Right lobe of liver (tissue), 6 donors: ENCODE data around the gene CMTM7. TPM values are rescaled to one million over a fixed set of nuclear protein-coding genes. Genes with fewer than 3 reads are reported as not detected.

Source experiments
- ATAC-seq, 4 donors: fragments of 200-7000 bp; cut with Tn5 transposase; one replicate each; pipeline ENCODE4 v1.9.1; 2020; ENCODE audit warnings: mild to moderate bottlenecking in 4 of 4, moderate library complexity in 4 of 4
- DNase-seq, 3 donors: peaks; one replicate each; pipeline ENCODE4 v3.0.0-alpha.2; 2020
- H3K27ac ChIP-seq, 3 donors: fragments of 200-600 bp; one replicate each; pipeline ENCODE4 v1.8.0; 2022
- H3K27me3 ChIP-seq, 2 donors: fragments of 200-600 bp; one replicate each; pipeline ENCODE4 v1.8.0; 2022
- H3K36me3 ChIP-seq, 4 donors: fragments of 200-600 bp; sonication (generic) in 1 of 4; one replicate each; pipeline versions ENCODE4 v1.5.1 to v1.8.0; 2017 to 2022; ENCODE audit warnings: control low read depth in 1 of 4
- H3K4me1 ChIP-seq, 4 donors: fragments of 200-600 bp; sonication (generic) in 1 of 4; one replicate each; pipeline versions ENCODE4 v1.5.1 to v1.8.0; 2017 to 2022; ENCODE audit warnings: control low read depth in 1 of 4
- H3K4me3 ChIP-seq, 3 donors: fragments of 200-600 bp; one replicate each; pipeline ENCODE4 v1.8.0; 2022
- H3K9me3 ChIP-seq, 4 donors: fragments of 200-600 bp; sonication (generic) in 1 of 4; one replicate each; pipeline versions ENCODE4 v1.5.1 to v1.8.0; 2017 to 2022; ENCODE audit warnings: control low read depth in 1 of 4
- POLR2A ChIP-seq: fragments of 450-650 bp; IDR thresholded peaks from one replicate; pipeline ENCODE4 v1.6.1; 2017; ENCODE audit warnings: antibody characterized with exemption, mild to moderate bottlenecking
- WGBS: methylation state at CpG from one replicate; pipeline ENCODE4 v1.1.6; 2018; ENCODE audit warnings: low coverage, low lambda C conversion rate; ENCODE audit not compliant: insufficient coverage; ENCODE audit errors: missing lambda C conversion rate; 5-methylcytosine and 5-hydroxymethylcytosine counted together
- intact Hi-C, 2 donors: fragments of 100-400 bp; cut with DNase I; formaldehyde crosslinking; loops; one replicate each; pipeline versions ENCODE4 v1.11.2 to v1.14.1; 2022
- total RNA-seq, 6 experiments: library from RNA; depleted of rRNA in 2 of 6; stranded (reverse); fragments of >200 nt in 2 of 6; fragmentation: NEBNext Ultra II Directional in 3 of 6; extraction: Animal tissue kit (Norgen Biotek cat#: 25700) in 3 of 6; gene quantifications; one replicate each; pipeline versions ENCODE4 v1.1.0 to v1.2.4, GENCODE V29; 2016 to 2023
- TF ChIP-seq, protein P1 (sequence below), 4 donors: fragments of 200-600 bp in 3 of 4; fragments of 450-650 bp in 1 of 4; IDR thresholded peaks; one replicate each; pipeline versions ENCODE4 v1.5.1 to v1.8.0; 2016 to 2022; ENCODE audit warnings: antibody characterized with exemption in 4 of 4, mild to moderate bottlenecking in 2 of 4
- donor health status: DM: no; HTN: yes; CAD: no.
- donor health status: DM: no; HTN: no; CAD: no.
- donor health status: DM: no; HTN: no; CAD: no.
- donor health status: DM: no; HTN: yes; CAD: no.
- donor health status: DM: no; HTN: yes; CAD: no.

Gene CMTM7
- total RNA-seq, 6 experiments from 2014 or later, result 2.7 to 9.8 (median 5.0) TPM

DNA sequence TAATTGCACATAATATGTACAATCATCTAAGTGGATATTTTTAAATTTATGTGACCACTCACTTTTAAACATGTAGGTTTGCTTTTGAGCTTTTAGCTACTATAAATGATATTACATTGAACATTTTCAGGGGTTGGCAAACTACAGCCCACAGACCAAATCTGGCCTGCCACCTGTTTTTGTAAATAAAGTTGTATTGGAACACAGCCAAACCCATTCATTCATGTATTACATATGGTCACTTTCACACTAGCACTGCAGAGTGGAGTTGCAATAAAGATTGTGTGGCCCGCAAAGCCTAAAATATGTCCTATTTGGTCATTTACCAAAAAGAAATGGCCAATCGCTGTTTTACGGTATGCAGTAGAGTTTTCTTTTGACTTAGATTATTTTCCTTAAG lies 21.2 kb downstream of the CMTM7 start:
- intact Hi-C loops, result no loop called here
- DNase-seq (no peak), ATAC-seq (no peak)
- no peak for TF ChIP-seq POLR2A
- TF ChIP-seq, protein P1, sequence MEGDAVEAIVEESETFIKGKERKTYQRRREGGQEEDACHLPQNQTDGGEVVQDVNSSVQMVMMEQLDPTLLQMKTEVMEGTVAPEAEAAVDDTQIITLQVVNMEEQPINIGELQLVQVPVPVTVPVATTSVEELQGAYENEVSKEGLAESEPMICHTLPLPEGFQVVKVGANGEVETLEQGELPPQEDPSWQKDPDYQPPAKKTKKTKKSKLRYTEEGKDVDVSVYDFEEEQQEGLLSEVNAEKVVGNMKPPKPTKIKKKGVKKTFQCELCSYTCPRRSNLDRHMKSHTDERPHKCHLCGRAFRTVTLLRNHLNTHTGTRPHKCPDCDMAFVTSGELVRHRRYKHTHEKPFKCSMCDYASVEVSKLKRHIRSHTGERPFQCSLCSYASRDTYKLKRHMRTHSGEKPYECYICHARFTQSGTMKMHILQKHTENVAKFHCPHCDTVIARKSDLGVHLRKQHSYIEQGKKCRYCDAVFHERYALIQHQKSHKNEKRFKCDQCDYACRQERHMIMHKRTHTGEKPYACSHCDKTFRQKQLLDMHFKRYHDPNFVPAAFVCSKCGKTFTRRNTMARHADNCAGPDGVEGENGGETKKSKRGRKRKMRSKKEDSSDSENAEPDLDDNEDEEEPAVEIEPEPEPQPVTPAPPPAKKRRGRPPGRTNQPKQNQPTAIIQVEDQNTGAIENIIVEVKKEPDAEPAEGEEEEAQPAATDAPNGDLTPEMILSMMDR (IDR thresholded peaks at IDR 0.05), result no peak
- 94% methylated on average over 3 of the region's 3 CpGs for WGBS
- Histone ChIP-seq H3K27ac (no peak overlapping the region), H3K36me3 (no peaks in the 10 kb centered on the region), H3K9me3 (no peaks in the 10 kb centered on the region), H3K27me3 (no peaks in the 10 kb centered on the region), H3K4me3 (no peak overlapping the region), H3K4me1 (peaks cover 0 to 4% (median 0%) of the 10 kb centered on the region in 4 donors)

DNA sequence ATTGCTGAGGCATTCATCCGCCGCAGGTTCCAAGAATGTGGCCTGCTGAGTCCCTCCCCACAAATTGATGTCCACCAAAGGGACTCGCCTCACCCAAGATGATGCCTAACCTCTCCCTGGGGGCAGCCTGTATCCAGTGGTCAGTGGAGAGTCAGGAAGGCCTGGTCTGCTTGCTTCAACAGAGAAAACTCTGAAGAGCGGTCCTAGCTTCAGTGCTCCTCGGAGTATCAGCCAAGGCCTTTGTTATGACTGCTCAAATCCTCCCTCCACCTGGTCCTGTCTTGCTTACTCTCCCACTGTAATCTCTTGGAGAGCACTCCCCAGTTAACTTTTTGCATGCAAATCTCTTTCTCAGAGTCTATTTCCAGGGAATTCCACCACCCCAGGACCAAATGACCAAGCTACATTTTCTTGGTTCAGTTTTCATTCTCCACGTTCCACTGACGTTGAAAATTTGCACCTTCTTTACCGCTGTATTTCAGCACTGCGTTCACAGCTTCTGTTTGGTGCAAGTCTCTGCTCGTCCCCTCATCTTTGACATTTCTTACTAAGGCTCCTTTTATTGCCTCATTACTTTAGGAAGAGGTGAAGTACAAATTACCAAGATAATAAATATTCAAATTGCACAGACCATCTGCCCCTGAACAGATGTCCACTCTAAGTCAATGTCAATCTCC lies 22.3 kb downstream of the CMTM7 start:
- no peak for ATAC-seq
- Histone ChIP-seq H3K9me3 (no peaks in the 10 kb centered on the region), H3K36me3 (no peaks in the 10 kb centered on the region), H3K27me3 (no peaks in the 10 kb centered on the region), H3K4me3 (no peak overlapping the region), H3K4me1 (peaks cover 0 to 4% (median 0%) of the 10 kb centered on the region in 4 donors), H3K27ac (peak overlapping the region in 2 of 3 donors; percentile 3 to 14)
- TF ChIP-seq, protein P1 (IDR thresholded peaks at IDR 0.05), result no peak
- TF ChIP-seq POLR2A, result no peak
- intact Hi-C loops, result no loop called here
- WGBS, result 68% methylated on average over 5 of the region's 10 CpGs
- no peak for DNase-seq

DNA sequence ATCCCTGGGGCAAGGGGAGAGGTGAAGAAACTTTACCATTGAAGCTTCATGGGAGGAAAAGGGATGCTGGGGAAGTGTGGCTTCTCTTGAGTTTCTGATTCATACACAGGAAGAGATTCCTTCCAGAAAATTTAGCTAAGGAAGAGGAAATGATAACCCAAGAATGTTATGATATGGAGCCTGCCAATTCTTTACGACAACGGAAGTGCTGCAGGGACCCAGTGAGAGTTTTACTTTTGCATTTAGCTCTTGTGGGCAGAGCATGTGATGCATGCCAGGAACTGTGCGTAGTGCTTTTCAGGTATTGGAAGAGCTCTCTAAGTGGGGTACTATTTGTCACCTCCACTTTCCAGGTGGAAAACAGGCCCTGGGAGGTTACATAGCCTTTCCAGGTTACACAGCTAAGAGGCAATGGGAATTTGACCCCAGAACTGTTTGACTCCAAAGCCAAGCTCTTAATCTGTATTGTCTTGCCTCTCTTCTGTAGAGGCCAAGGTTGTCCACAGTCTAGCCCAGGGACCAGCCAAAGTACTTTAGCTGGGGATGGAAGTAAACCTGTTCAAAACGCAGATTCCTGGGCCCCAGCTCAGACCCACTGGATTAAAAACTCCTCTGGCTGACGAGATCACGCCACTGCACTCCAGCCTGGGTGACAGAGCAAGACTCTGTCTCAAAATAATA lies 23.0 kb downstream of the CMTM7 start:
- Histone ChIP-seq H3K4me3 (no peak overlapping the region), H3K27me3 (no peaks in the 10 kb centered on the region), H3K4me1 (peaks cover 0 to 4% (median 0%) of the 10 kb centered on the region in 4 donors), H3K36me3 (no peaks in the 10 kb centered on the region), H3K9me3 (no peaks in the 10 kb centered on the region), H3K27ac (peak overlapping the region; percentile 44 to 65 (median 56))
- peak; percentile 78 to 89 (median 81) for ATAC-seq
- WGBS, result 64% methylated on average over 6 of the region's 6 CpGs
- no peak for TF ChIP-seq POLR2A
- TF ChIP-seq, protein P1 (IDR thresholded peaks at IDR 0.05), result no peak
- intact Hi-C loops, result no loop called here
- no peak for DNase-seq

DNA sequence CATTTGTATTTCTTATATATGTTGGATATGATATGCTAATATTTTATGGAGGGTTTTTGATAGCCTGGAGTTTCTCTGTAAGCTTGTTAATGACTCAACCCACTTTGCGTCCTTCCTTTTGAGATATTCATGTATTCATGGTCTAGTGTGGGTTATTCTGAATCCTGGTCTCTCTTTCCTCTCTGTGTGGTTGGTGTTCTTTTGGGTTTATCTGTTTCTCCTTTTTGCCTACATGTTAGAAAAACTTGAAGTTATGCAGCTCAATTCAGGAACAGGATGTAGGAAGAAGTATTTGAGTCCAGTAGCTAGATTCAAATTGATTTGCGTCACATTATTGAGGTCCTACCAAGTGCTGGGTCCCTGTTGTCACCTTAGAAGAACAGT lies 28.1 kb downstream of the CMTM7 start:
- WGBS, result 57% methylated on average over 2 of the region's 2 CpGs
- Histone ChIP-seq H3K4me1 (peaks cover 0 to 28% (median 5%) of the 10 kb centered on the region in 4 donors), H3K27ac (peak overlapping the region; percentile 25 to 59 (median 48)), H3K9me3 (no peaks in the 10 kb centered on the region), H3K36me3 (no peaks in the 10 kb centered on the region), H3K27me3 (no peaks in the 10 kb centered on the region), H3K4me3 (no peak overlapping the region)
- intact Hi-C loops, result no loop called here
- no peak for TF ChIP-seq POLR2A
- TF ChIP-seq, protein P1 (IDR thresholded peaks at IDR 0.05), result no peak
- DNase-seq (no peak), ATAC-seq (peak in 3 of 4 donors; percentile 3 to 11 (median 6))
